ENCODE results near the gene SLC2A4RG. TPM values are rescaled to one million over a fixed set of nuclear protein-coding genes. Genes with fewer than 3 reads are reported as not detected.

The SLC2A4RG gene
- total RNA-seq, 1 donor from 2014 or later, result 12.0 TPM

GRCh38 chr20:63787302-63787701, 47.7 kb downstream of the SLC2A4RG start:
- Histone ChIP-seq H3K4me2 (no peak overlapping the region), H3K4me3 (no peak overlapping the region), H3K36me3 (no peaks in the 10 kb centered on the region), H4K20me1 (ENCODE audit: low read depth) (peaks cover 3% of the 10 kb centered on the region), H3F3A (ENCODE audit: low read depth) (peaks cover 13% of the 10 kb centered on the region), H3K27me3 (no peaks in the 10 kb centered on the region), H3K4me1 (peaks cover 8% of the 10 kb centered on the region), H3K27ac (no peak overlapping the region), H3K9me3 (ENCODE audit: low read depth) (no peaks in the 10 kb centered on the region), H2AFZ (replicated peaks) (no peak overlapping the region), H3K79me2 (ENCODE audit: low read depth) (no peaks in the 10 kb centered on the region), H3K9ac (no peak overlapping the region)
- H3K36me3 Mint-ChIP-seq, result no peaks in the 10 kb centered on the region
- TF ChIP-seq CTCF (IDR thresholded peaks at IDR 0.05) (no peak), EZH2phosphoT487 (IDR thresholded peaks at IDR 0.05) (no peak), EZH2 (IDR thresholded peaks at IDR 0.05) (no peak)
- no peak overlapping the region for H3K4me3 Mint-ChIP-seq
- no peak for DNase-seq (ENCODE audit: low spot score)
- H3K9me3 Mint-ChIP-seq, result no peaks in the 10 kb centered on the region
- peaks cover 3% of the 10 kb centered on the region for H3K27me3 Mint-ChIP-seq (ENCODE audit: insufficient read depth, low read depth)
- peaks cover 36% of the 10 kb centered on the region for H3K4me1 Mint-ChIP-seq
- H3K27ac Mint-ChIP-seq, result peak overlapping the region; percentile 60

- peak overlapping the region; percentile 82 for H3K27ac Mint-ChIP-seq
- H3K36me3 Mint-ChIP-seq, result no peaks in the 10 kb centered on the region
Observed at GRCh38 chr20:63787749-63788148, 48.2 kb downstream of the SLC2A4RG start.

GRCh38 chr20:63789836-63790571, 50.4 kb downstream of the SLC2A4RG start:
- Histone ChIP-seq H4K20me1 (ENCODE audit: low read depth) (peaks cover 3% of the 10 kb centered on the region), H3K9me3 (ENCODE audit: low read depth) (no peaks in the 10 kb centered on the region), H3K4me2 (no peak overlapping the region), H3K27me3 (no peaks in the 10 kb centered on the region), H3K4me3 (no peak overlapping the region), H3K36me3 (no peaks in the 10 kb centered on the region), H3K9ac (no peak overlapping the region), H3K79me2 (ENCODE audit: low read depth) (no peaks in the 10 kb centered on the region), H3F3A (ENCODE audit: low read depth) (peaks cover 13% of the 10 kb centered on the region), H3K27ac (no peak overlapping the region), H3K4me1 (peaks cover 8% of the 10 kb centered on the region), H2AFZ (replicated peaks) (no peak overlapping the region)
- peaks cover 35% of the 10 kb centered on the region for H3K4me1 Mint-ChIP-seq
- DNase-seq (ENCODE audit: low spot score), result no peak
- no peaks in the 10 kb centered on the region for H3K36me3 Mint-ChIP-seq
- H3K27me3 Mint-ChIP-seq (ENCODE audit: insufficient read depth, low read depth), result peaks cover 3% of the 10 kb centered on the region
- TF ChIP-seq CTCF (IDR thresholded peaks at IDR 0.05), result no peak
- no peak for TF ChIP-seq EZH2phosphoT487 (IDR thresholded peaks at IDR 0.05)
- no peaks in the 10 kb centered on the region for H3K9me3 Mint-ChIP-seq
- no peak overlapping the region for H3K27ac Mint-ChIP-seq
- no peak overlapping the region for H3K4me3 Mint-ChIP-seq

More at GRCh38 chr20:63787749-63788148, 48.2 kb downstream of the SLC2A4RG start:
- no peak overlapping the region for H3K4me3 ChIP-seq
- peaks cover 8% of the 10 kb centered on the region for H3K4me1 ChIP-seq
- no peaks in the 10 kb centered on the region for H3K27me3 ChIP-seq
- peaks cover 3% of the 10 kb centered on the region for H4K20me1 ChIP-seq (ENCODE audit: low read depth)
- H3K4me2 ChIP-seq, result no peak overlapping the region
- Mint-ChIP-seq H3K4me1 (peaks cover 38% of the 10 kb centered on the region), H3K9me3 (no peaks in the 10 kb centered on the region), H3K4me3 (no peak overlapping the region), H3K27me3 (ENCODE audit: insufficient read depth, low read depth) (peaks cover 3% of the 10 kb centered on the region)
- DNase-seq (ENCODE audit: low spot score), result no peak
- no peak overlapping the region for H3K27ac ChIP-seq
- H3K79me2 ChIP-seq (ENCODE audit: low read depth), result no peaks in the 10 kb centered on the region
- no peaks in the 10 kb centered on the region for H3K36me3 ChIP-seq
- no peaks in the 10 kb centered on the region for H3K9me3 ChIP-seq (ENCODE audit: low read depth)
- TF ChIP-seq EZH2phosphoT487 (IDR thresholded peaks at IDR 0.05) (no peak), CTCF (IDR thresholded peaks at IDR 0.05) (no peak), EZH2 (IDR thresholded peaks at IDR 0.05) (no peak)
- no peak overlapping the region for H3K9ac ChIP-seq
- peaks cover 13% of the 10 kb centered on the region for H3F3A ChIP-seq (ENCODE audit: low read depth)
- no peak overlapping the region for H2AFZ ChIP-seq (replicated peaks)
